OCI-LY1 (cell line): Measurements from ENCODE around the gene MYO16.

Source experiments
- EZH2 ChIP-seq: fragments of 200-600 bp; sonication (generic), shearing (Covaris generic); IDR thresholded peaks from 2 replicates; pipeline ENCODE4 v1.8.0; 2017; ENCODE audit warnings: borderline replicate concordance, mixed run types, mild to moderate bottlenecking, antibody characterized with exemption, low read length, moderate library complexity, mixed read lengths
- TF ChIP-seq, protein P1 (sequence below): fragments of 200-600 bp; sonication (generic), shearing (Covaris generic); IDR thresholded peaks from 2 replicates; pipeline ENCODE4 v1.5.1; 2017; ENCODE audit warnings: mild to moderate bottlenecking, antibody characterized with exemption, low read length, moderate library complexity, mixed read lengths

DNA sequence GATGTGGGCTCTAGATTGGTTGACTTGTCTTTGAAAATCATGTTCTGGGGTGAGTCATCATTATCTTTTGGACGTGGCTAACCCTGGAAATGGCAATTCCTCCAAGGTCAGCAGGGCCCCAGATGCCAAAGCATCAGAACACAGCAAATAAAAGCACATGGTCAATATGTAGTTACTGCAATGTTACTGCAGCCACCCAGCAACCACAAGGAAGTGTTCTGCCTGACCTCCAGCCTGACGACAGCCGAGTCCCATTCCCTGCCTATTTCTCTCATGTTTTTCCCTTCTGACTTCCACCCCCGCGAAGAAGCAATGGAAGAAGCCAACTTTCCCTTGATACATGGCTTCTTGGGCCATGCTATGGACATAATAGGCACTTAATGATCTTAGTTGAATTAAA lies 579.1 kb downstream of the MYO16 start:
- TF ChIP-seq, protein P1, sequence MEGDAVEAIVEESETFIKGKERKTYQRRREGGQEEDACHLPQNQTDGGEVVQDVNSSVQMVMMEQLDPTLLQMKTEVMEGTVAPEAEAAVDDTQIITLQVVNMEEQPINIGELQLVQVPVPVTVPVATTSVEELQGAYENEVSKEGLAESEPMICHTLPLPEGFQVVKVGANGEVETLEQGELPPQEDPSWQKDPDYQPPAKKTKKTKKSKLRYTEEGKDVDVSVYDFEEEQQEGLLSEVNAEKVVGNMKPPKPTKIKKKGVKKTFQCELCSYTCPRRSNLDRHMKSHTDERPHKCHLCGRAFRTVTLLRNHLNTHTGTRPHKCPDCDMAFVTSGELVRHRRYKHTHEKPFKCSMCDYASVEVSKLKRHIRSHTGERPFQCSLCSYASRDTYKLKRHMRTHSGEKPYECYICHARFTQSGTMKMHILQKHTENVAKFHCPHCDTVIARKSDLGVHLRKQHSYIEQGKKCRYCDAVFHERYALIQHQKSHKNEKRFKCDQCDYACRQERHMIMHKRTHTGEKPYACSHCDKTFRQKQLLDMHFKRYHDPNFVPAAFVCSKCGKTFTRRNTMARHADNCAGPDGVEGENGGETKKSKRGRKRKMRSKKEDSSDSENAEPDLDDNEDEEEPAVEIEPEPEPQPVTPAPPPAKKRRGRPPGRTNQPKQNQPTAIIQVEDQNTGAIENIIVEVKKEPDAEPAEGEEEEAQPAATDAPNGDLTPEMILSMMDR = no peak
- TF ChIP-seq EZH2 = no peak
